HEK293 (cell line): Measurements from ENCODE around the gene ANKS6.

ENCODE experiments used
- CTCF ChIA-PET: fragments of 350-600 bp; formaldehyde crosslinking; extraction: SDS; loops from one replicate; lab custom pipeline; 2021; ENCODE audit warnings: antibody characterized with exemption; lab: Yijun Ruan, JAX
- POLR2A ChIA-PET: fragments of 300-600 bp; formaldehyde crosslinking; extraction: SDS; loops from one replicate; lab custom pipeline; 2020; ENCODE audit warnings: antibody characterized with exemption, inconsistent platforms; lab: Yijun Ruan, JAX
- H3K27ac ChIP-seq: fragments of 200-500 bp; sonication (Bioruptor generic); 2 replicates; pipeline ENCODE4 v1.5.1; 2014; ENCODE audit warnings: low read depth, low read length, control low read depth, inconsistent platforms; ENCODE audit errors: extremely low read depth
- H3K36me3 ChIP-seq, 2 experiments: fragments of 200-500 bp in 1 of 2; sonication (Bioruptor generic) in 1 of 2; 1 replicate in 1 of 2; 2 replicates in 1 of 2; pipeline ENCODE4 v1.5.1; 2014 to 2017; ENCODE audit warnings: inconsistent platforms in 2 of 2, low read length in 2 of 2; ENCODE audit not compliant: control insufficient read depth in 2 of 2, insufficient read depth in 1 of 2
- H3K4me1 ChIP-seq: fragments of 200-500 bp; sonication (Bioruptor generic); 2 replicates; pipeline ENCODE4 v1.5.1; 2014; ENCODE audit warnings: mild to moderate bottlenecking, low read length, inconsistent platforms; ENCODE audit not compliant: control insufficient read depth, insufficient read depth
- H3K4me3 ChIP-seq: 2 replicates; pipeline ENCODE4 v1.5.1; 2011; ENCODE audit warnings: low read depth, mild to moderate bottlenecking, control low read depth, low read length, moderate library complexity
- H3K9me3 ChIP-seq: fragments of 200-500 bp; sonication (Bioruptor generic); 2 replicates; pipeline ENCODE4 v1.5.1; 2014; ENCODE audit warnings: low read depth, low read length, inconsistent platforms; ENCODE audit not compliant: control insufficient read depth, insufficient read depth
- BCL6B ChIP-seq: fragments of 450-650 bp; formaldehyde crosslinking; IDR thresholded peaks from 2 replicates; pipeline ENCODE4 v1.5.1; 2017; ENCODE audit warnings: missing biosample characterization, missing genetic modification characterization
- ELK4 ChIP-seq: IDR thresholded peaks from 2 replicates; pipeline ENCODE4 v1.6.1; 2011; ENCODE audit warnings: mild to moderate bottlenecking, low read depth, low read length, borderline replicate concordance
- GFI1B ChIP-seq: fragments of 450-650 bp; formaldehyde crosslinking; IDR thresholded peaks from 2 replicates; pipeline ENCODE4 v1.5.1; 2016; ENCODE audit warnings: missing biosample characterization, missing genetic modification characterization
- HOXA7 ChIP-seq: sonication (generic); formaldehyde crosslinking; IDR thresholded peaks from 2 replicates; pipeline ENCODE4 v1.8.1; 2022; ENCODE audit warnings: missing genetic modification reagents, borderline replicate concordance
- IKZF3 ChIP-seq: fragments of 450-650 bp; IDR thresholded peaks from 2 replicates; pipeline ENCODE4 v1.5.0; 2018; ENCODE audit warnings: missing biosample characterization, mild to moderate bottlenecking, missing genetic modification characterization, moderate library complexity
- SETDB1 ChIP-seq: IDR thresholded peaks from one replicate; pipeline ENCODE4 v1.6.1; 2017; ENCODE audit warnings: mild to moderate bottlenecking, low read length, moderate library complexity, mixed read lengths; ENCODE audit not compliant: insufficient read length
- WT1 ChIP-seq: fragments of 450-650 bp; formaldehyde crosslinking; IDR thresholded peaks from 2 replicates; pipeline ENCODE4 v1.5.1; 2016; ENCODE audit warnings: missing biosample characterization, missing genetic modification characterization
- ZBTB7A ChIP-seq: fragments of 450-650 bp; formaldehyde crosslinking; IDR thresholded peaks from 2 replicates; pipeline ENCODE4 v1.5.1; 2016; ENCODE audit warnings: low read depth, missing biosample characterization, missing genetic modification characterization
- ZNF10 ChIP-seq: fragments of 450-650 bp; formaldehyde crosslinking; IDR thresholded peaks from 2 replicates; pipeline ENCODE4 v1.5.1; 2017; ENCODE audit warnings: missing biosample characterization, missing genetic modification characterization
- ZNF121 ChIP-seq: fragments of 450-650 bp; formaldehyde crosslinking; IDR thresholded peaks from 2 replicates; pipeline ENCODE4 v1.5.1; 2016; ENCODE audit warnings: missing biosample characterization, missing genetic modification characterization
- ZNF19 ChIP-seq: fragments of 450-650 bp; formaldehyde crosslinking; IDR thresholded peaks from 2 replicates; pipeline ENCODE4; 2016; ENCODE audit warnings: missing biosample characterization, missing genetic modification characterization, low read depth
- ZNF214 ChIP-seq: fragments of 450-650 bp; formaldehyde crosslinking; IDR thresholded peaks from 2 replicates; pipeline ENCODE4 v1.5.1; 2017; ENCODE audit warnings: missing biosample characterization, mild to moderate bottlenecking, missing genetic modification characterization, borderline replicate concordance
- ZNF221 ChIP-seq: fragments of 450-650 bp; formaldehyde crosslinking; IDR thresholded peaks from 2 replicates; pipeline ENCODE4 v1.5.1; 2017; ENCODE audit warnings: missing biosample characterization, missing genetic modification characterization, borderline replicate concordance
- ZNF23 ChIP-seq: fragments of 450-650 bp; formaldehyde crosslinking; IDR thresholded peaks from 2 replicates; pipeline ENCODE4 v1.5.1; 2016; ENCODE audit warnings: missing biosample characterization, missing genetic modification characterization, borderline replicate concordance
- ZNF248 ChIP-seq: fragments of 450-650 bp; formaldehyde crosslinking; IDR thresholded peaks from 2 replicates; pipeline ENCODE4 v1.5.1; 2017; ENCODE audit warnings: missing biosample characterization, missing genetic modification characterization
- ZNF302 ChIP-seq: fragments of 450-650 bp; formaldehyde crosslinking; IDR thresholded peaks from 2 replicates; pipeline ENCODE4 v1.5.1; 2016; ENCODE audit warnings: missing biosample characterization, missing genetic modification characterization, low read depth
- ZNF521 ChIP-seq: fragments of 450-650 bp; formaldehyde crosslinking; IDR thresholded peaks from 2 replicates; pipeline ENCODE4 v1.5.1; 2017; ENCODE audit warnings: missing biosample characterization, mild to moderate bottlenecking, missing genetic modification characterization
- ZNF596 ChIP-seq: fragments of 450-650 bp; IDR thresholded peaks from 2 replicates; pipeline ENCODE4 v1.5.0; 2018; ENCODE audit warnings: missing biosample characterization, mild to moderate bottlenecking, missing genetic modification characterization, moderate library complexity
- ZNF626 ChIP-seq: fragments of 450-650 bp; sonication (Bioruptor Pico); formaldehyde crosslinking; IDR thresholded peaks from 2 replicates; pipeline ENCODE4 v1.5.1; 2018; ENCODE audit warnings: missing biosample characterization, missing genetic modification characterization, inconsistent platforms
- TF ChIP-seq, protein P1 (sequence below): fragments of 450-650 bp; formaldehyde crosslinking; IDR thresholded peaks from 2 replicates; pipeline ENCODE4 v1.5.1; 2016; ENCODE audit warnings: missing biosample characterization, missing genetic modification characterization
- TF ChIP-seq, protein P2 (sequence below): sonication (generic); formaldehyde crosslinking; IDR thresholded peaks from 2 replicates; pipeline ENCODE4 v1.8.1; 2022; ENCODE audit warnings: mild to moderate bottlenecking, moderate library complexity, missing genetic modification reagents

ANKS6 gene

GRCh38 chr9:98775831-98776441 is 20.4 kb downstream of the ANKS6 start (continued):
- TF ChIP-seq, protein P1, sequence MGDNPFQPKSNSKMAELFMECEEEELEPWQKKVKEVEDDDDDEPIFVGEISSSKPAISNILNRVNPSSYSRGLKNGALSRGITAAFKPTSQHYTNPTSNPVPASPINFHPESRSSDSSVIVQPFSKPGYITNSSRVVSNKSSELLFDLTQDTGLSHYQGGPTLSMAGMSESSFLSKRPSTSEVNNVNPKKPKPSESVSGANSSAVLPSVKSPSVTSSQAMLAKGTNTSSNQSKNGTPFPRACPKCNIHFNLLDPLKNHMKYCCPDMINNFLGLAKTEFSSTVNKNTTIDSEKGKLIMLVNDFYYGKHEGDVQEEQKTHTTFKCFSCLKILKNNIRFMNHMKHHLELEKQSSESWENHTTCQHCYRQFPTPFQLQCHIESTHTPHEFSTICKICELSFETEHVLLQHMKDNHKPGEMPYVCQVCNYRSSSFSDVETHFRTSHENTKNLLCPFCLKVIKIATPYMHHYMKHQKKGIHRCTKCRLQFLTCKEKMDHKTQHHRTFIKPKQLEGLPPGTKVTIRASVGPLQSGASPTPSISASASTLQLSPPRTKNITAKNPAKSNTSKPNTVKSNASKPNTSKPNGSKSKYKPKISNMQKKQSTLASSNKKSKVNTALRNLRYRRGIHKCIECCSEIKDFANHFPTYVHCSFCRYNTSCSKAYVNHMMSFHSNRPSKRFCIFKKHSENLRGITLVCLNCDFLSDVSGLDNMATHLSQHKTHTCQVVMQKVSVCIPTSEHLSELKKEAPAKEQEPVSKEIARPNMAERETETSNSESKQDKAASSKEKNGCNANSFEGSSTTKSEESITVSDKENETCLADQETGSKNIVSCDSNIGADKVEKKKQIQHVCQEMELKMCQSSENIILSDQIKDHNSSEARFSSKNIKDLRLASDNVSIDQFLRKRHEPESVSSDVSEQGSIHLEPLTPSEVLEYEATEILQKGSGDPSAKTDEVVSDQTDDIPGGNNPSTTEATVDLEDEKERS (tag by site-specific recombination) = no peak
- TF ChIP-seq, all 188 proteins: peak for 3

DNA sequence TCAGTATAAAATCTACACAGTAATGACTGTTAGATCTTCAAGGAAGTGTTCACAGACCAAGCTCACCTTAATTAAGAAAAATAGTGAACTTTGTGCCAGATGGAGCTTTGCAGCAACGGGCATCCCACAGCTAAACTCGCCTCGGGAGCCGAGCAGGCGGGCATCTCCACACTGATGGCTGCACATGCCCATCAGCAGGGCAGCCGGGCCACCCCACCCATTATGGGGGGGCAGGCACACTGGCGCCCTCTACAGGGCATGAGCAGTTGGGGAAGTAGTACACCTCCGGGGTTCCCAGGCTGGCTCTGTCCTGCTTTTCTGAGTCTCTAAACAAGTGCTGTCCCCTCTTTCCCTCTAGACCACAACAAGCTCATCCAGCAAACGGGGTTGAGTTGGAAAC is 21.6 kb downstream of the ANKS6 start:
- H3K9me3 ChIP-seq = no peaks in the 10 kb centered on the region
- H3K27ac ChIP-seq = no peak overlapping the region
- H3K36me3 ChIP-seq = peaks cover 0 to 83% of the 10 kb centered on the region in 2 experiments
- H3K4me1 ChIP-seq = no peaks in the 10 kb centered on the region
- no peak overlapping the region for H3K4me3 ChIP-seq
- CTCF ChIA-PET = interaction anchor here (0.6 to 4.5 kb wide), 54 partner anchors 8 to 874 kb away, joined by 3 to 80 read pairs (median 4); partner anchors contain the start of gene GALNT12
- POLR2A ChIA-PET = no interaction called here
- TF ChIP-seq, protein P2, sequence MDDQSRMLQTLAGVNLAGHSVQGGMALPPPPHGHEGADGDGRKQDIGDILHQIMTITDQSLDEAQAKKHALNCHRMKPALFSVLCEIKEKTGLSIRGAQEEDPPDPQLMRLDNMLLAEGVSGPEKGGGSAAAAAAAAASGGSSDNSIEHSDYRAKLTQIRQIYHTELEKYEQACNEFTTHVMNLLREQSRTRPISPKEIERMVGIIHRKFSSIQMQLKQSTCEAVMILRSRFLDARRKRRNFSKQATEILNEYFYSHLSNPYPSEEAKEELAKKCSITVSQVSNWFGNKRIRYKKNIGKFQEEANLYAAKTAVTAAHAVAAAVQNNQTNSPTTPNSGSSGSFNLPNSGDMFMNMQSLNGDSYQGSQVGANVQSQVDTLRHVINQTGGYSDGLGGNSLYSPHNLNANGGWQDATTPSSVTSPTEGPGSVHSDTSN (CRISPR knock-in tag) = no peak
- TF ChIP-seq ZNF214 (no peak), ZNF19 (no peak), SETDB1 (no peak), GFI1B (tag by site-specific recombination) (no peak), ZNF521 (tag by site-specific recombination) (no peak), ZNF626 (tag by site-specific recombination) (no peak), WT1 (tag by site-specific recombination) (no peak), HOXA7 (CRISPR knock-in tag) (no peak), ELK4 (no peak), ZBTB7A (no peak), BCL6B (tag by site-specific recombination) (no peak), IKZF3 (tag by site-specific recombination) (no peak), ZNF248 (no peak)

DNA sequence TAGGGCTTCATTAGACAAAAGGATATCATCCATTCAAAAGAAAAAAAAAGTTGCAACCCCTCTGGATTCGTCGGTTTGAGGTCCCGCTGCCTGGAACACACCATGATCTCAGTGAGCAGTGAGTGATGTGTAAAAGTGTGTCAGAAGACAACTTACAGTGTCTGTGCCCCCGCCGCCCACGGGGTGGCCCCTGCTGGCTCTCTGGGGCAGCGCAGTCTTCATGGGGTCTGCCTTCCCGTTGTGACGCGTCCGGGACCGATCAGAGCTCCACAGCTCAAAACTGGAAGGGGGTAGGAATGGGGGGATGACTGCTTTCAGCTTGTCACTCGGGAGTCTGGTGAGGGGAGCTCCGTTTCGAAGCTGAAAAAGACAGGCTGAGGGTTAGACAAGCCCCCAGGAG is 22.6 kb downstream of the ANKS6 start:
- H3K9me3 ChIP-seq = no peaks in the 10 kb centered on the region
- no peaks in the 10 kb centered on the region for H3K4me1 ChIP-seq
- ChIA-PET POLR2A (no interaction called here), CTCF (interaction anchor here (0.6 to 4.5 kb wide), 14 partner anchors 7 to 492 kb away, joined by 3 to 80 read pairs (median 4); no protein-coding TSS in a partner anchor)
- no peak overlapping the region for H3K27ac ChIP-seq
- TF ChIP-seq SETDB1 (no peak), ZNF596 (no peak), ZNF221 (tag by site-specific recombination) (no peak), ZNF23 (tag by site-specific recombination) (no peak), ZNF10 (tag by site-specific recombination) (no peak), ZNF121 (no peak), ELK4 (no peak), ZNF302 (tag by site-specific recombination) (no peak)
- H3K36me3 ChIP-seq = peaks cover 0 to 86% of the 10 kb centered on the region in 2 experiments
- no peak overlapping the region for H3K4me3 ChIP-seq
